ENCODE results near the gene DNMT3A. TPM values are rescaled to one million over a fixed set of nuclear protein-coding genes. Genes with fewer than 3 reads are reported as not detected.
"Not testable (repeated sequence)": the region's sequence is repeated elsewhere in the genome, so short reads cannot be mapped to it uniquely, and the experiment has no call there.

DNMT3A gene
- total RNA-seq, 1 donor from 2014 or later, result 35.6 TPM

- Histone ChIP-seq H3K4me1 (peaks cover 57% of the 10 kb centered on the region), H3K9me3 (no peaks in the 10 kb centered on the region), H3K27me3 (ENCODE audit: low read depth) (no peaks in the 10 kb centered on the region), H3K36me3 (peaks cover 18% of the 10 kb centered on the region), H3K27ac (peak overlapping the region; percentile 36), H3K4me3 (no peak overlapping the region)
- intact Hi-C loops (cut with DNase I), result no loop called here
- no peak for TF ChIP-seq CTCF (IDR thresholded peaks at IDR 0.05)
- DNase-seq (peak; percentile 82), ATAC-seq (peak; percentile 66 to 74)
Observed at GRCh38 chr2:25279091-25279651, 62.6 kb downstream of the DNMT3A start.

- ATAC-seq (peak; percentile 57 to 64), DNase-seq (peak; percentile 76)
- H3K36me3 ChIP-seq, result peaks cover 12% of the 10 kb centered on the region
- TF ChIP-seq CTCF (IDR thresholded peaks at IDR 0.05), result peak; percentile 81
- H3K4me1 ChIP-seq, result peaks cover 69% of the 10 kb centered on the region
- H3K27ac ChIP-seq, result peak overlapping the region; percentile 78
- H3K4me3 ChIP-seq, result peak overlapping the region; percentile 45
- intact Hi-C loops (cut with DNase I), result no loop called here
- H3K27me3 ChIP-seq (ENCODE audit: low read depth), result no peaks in the 10 kb centered on the region
- no peaks in the 10 kb centered on the region for H3K9me3 ChIP-seq
Observed at GRCh38 chr2:25276569-25277465, 64.9 kb downstream of the DNMT3A start.

GRCh38 chr2:25275575-25275965 lies 66.2 kb downstream of the DNMT3A start:
- Histone ChIP-seq H3K27ac (peak overlapping the region; percentile 78), H3K27me3 (ENCODE audit: low read depth) (no peaks in the 10 kb centered on the region), H3K36me3 (peaks cover 18% of the 10 kb centered on the region), H3K4me1 (peaks cover 69% of the 10 kb centered on the region), H3K4me3 (no peak overlapping the region), H3K9me3 (no peaks in the 10 kb centered on the region)
- DNase-seq (no peak), ATAC-seq (no peak)
- intact Hi-C loops (cut with DNase I), result no loop called here
- no peak for TF ChIP-seq CTCF (IDR thresholded peaks at IDR 0.05)

- Histone ChIP-seq H3K27me3 (ENCODE audit: low read depth) (no peaks in the 10 kb centered on the region), H3K27ac (peak overlapping the region; percentile 78), H3K36me3 (peaks cover 21% of the 10 kb centered on the region), H3K4me3 (no peak overlapping the region), H3K9me3 (no peaks in the 10 kb centered on the region), H3K4me1 (peaks cover 69% of the 10 kb centered on the region)
- no peak for TF ChIP-seq CTCF (IDR thresholded peaks at IDR 0.05)
- intact Hi-C loops (cut with DNase I), result no loop called here
- DNase-seq (peak; percentile 63), ATAC-seq (peak; percentile 6 to 17)
Observed at GRCh38 chr2:25274868-25275574, 66.7 kb downstream of the DNMT3A start.

- no peak for ATAC-seq
- peak overlapping the region; percentile 73 for H3K27ac ChIP-seq
- no peaks in the 10 kb centered on the region for H3K9me3 ChIP-seq
- H3K4me3 ChIP-seq, result no peak overlapping the region
- no peak for TF ChIP-seq CTCF (IDR thresholded peaks at IDR 0.05)
- H3K36me3 ChIP-seq, result peaks cover 31% of the 10 kb centered on the region
- intact Hi-C loops (cut with DNase I), result no loop called here
- peaks cover 60% of the 10 kb centered on the region for H3K4me1 ChIP-seq
- no peaks in the 10 kb centered on the region for H3K27me3 ChIP-seq (ENCODE audit: low read depth)
- DNase-seq, result no peak
Observed at GRCh38 chr2:25273985-25274535, 67.7 kb downstream of the DNMT3A start.

GRCh38 chr2:25272705-25273104 lies 69.0 kb downstream of the DNMT3A start:
- ATAC-seq; intact Hi-C loops (cut with DNase I); H3K9me3 ChIP-seq; H3K27me3 ChIP-seq (ENCODE audit: low read depth); H3K4me3 ChIP-seq; DNase-seq: not testable (repeated sequence)
- H3K4me1 ChIP-seq, result peaks cover 48% of the 10 kb centered on the region
- H3K36me3 ChIP-seq, result peaks cover 43% of the 10 kb centered on the region
- H3K27ac ChIP-seq, result peak overlapping the region; percentile 73

Measured in lower lobe of right lung (tissue), 2 donors.